GM12891 (cell line): ENCODE measurements around the gene MRPL21.
"Not testable (repeated sequence)": the region's sequence is repeated elsewhere in the genome, so short reads cannot be mapped to it uniquely, and the experiment has no call there.

ENCODE experiments used
- DNase-seq: peaks from one replicate; pipeline ENCODE4 v3.0.0; 2011; ENCODE audit warnings: low spot score; ENCODE audit not compliant: insufficient read length
- FAIRE-seq: peaks from 2 replicates; lab custom pipeline; 2011; peaks lifted over from hg19 to GRCh38; lab: Jason Lieb, UNC
- PAX5 ChIP-seq: IDR thresholded peaks from 2 replicates; pipeline ENCODE4 v1.6.1; 2011; ENCODE audit warnings: low read length, moderate library complexity, mild to moderate bottlenecking; ENCODE audit not compliant: insufficient read depth, severe bottlenecking
- POLR2A ChIP-seq: IDR thresholded peaks from 2 replicates; pipeline ENCODE4 v1.6.1; 2011; ENCODE audit warnings: low read depth, low read length, control low read depth
- POLR2AphosphoS5 ChIP-seq: IDR thresholded peaks from 2 replicates; pipeline ENCODE4 v1.6.1; 2011; ENCODE audit warnings: low read depth, low read length, control low read depth
- POU2F2 ChIP-seq: IDR thresholded peaks from 2 replicates; pipeline ENCODE4 v1.6.1; 2011; ENCODE audit warnings: low read depth, mild to moderate bottlenecking, control low read depth, low read length, moderate library complexity
- SPI1 ChIP-seq: IDR thresholded peaks from 2 replicates; pipeline ENCODE4 v1.6.1; 2011; ENCODE audit warnings: low read depth, low read length, control low read depth
- TAF1 ChIP-seq: IDR thresholded peaks from 2 replicates; pipeline ENCODE4 v1.6.1; 2011; ENCODE audit warnings: low read depth, low read length, control low read depth

Gene MRPL21

GRCh38 chr11:68868221-68868835 is 35.3 kb downstream of the MRPL21 start:
- DNase-seq: no peak

DNA sequence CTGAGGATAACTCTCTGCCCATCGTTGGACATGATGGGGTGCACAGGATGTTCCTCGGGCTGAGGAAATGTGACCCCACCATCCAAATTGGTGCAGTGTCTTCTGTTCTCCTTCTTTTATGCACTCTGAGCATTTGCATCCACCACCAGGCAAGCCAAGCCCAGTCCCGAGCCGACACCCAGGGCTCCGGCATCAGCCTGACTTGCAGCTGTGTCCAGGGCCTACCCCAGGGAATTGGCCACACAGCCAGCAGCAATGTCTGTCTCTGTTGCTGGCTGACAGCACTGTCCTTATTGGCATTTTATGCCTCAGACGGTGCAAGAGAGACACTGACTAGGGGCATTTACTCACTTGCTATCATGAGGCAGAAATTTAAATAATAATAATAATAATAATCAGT is 36.6 kb downstream of the MRPL21 start:
- DNase-seq (no peak), FAIRE-seq (no peak)
- TF ChIP-seq POU2F2 (no peak), SPI1 (no peak), PAX5 (no peak), POLR2A (no peak), POLR2AphosphoS5 (no peak), TAF1 (no peak)

More at GRCh38 chr11:68868221-68868835, 35.3 kb downstream of the MRPL21 start:
- TF ChIP-seq POLR2AphosphoS5 (no peak), POU2F2 (no peak), TAF1 (no peak), PAX5 (no peak), SPI1 (no peak), POLR2A (no peak)
- FAIRE-seq: no peak

DNA sequence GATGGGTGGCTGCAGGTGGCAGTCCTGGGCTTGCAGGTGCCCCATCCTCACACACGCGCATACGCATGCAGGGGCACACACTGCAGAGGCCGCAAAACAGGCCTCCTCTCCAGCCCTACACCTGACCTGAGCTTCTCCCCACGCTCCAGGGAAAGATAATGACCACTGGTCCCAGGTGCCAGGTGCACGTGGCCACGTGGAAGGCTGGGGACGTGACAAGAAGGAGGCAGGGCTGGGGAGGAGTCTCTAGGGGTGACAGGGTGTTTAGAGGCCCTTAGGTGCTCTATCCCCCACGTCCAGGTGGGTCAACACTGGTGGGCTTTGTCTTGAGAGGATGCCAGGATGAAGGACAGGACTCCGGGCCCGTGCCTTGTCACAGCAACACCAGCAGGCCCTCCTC is 38.4 kb downstream of the MRPL21 start:
- DNase-seq (no peak), FAIRE-seq (no peak)
- TF ChIP-seq SPI1: no peak
- TF ChIP-seq TAF1: no peak
- TF ChIP-seq PAX5: no peak
- no peak for TF ChIP-seq POU2F2
- TF ChIP-seq POLR2A: no peak
- no peak for TF ChIP-seq POLR2AphosphoS5

- no peak for FAIRE-seq
- no peak for TF ChIP-seq POU2F2
- TF ChIP-seq PAX5: no peak
- TF ChIP-seq POLR2AphosphoS5: no peak
- no peak for TF ChIP-seq POLR2A
- TF ChIP-seq SPI1: no peak
- TF ChIP-seq TAF1: no peak
- DNase-seq: no peak
Observed at GRCh38 chr11:68863553-68864265, 39.9 kb downstream of the MRPL21 start.

DNA sequence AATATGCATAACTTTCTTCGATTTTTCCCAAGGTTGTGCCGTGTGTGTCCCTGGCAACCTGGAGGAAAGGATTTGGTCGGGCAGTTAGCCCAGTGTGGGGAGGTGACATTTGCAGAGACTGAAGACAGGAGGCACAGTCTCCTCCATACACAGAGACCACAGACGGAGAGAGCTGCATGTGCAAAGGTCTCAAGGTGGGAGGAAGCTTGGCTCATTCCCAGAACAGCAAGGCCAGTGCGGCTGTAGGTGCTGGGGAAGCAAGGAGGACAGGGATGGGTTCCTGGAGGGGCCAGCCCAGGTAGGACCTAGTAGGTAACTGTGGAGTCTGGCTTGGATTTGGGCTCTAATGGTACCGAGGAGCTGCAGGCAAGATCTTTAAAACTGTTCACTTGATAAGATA is 41.2 kb downstream of the MRPL21 start:
- no peak for FAIRE-seq
- TF ChIP-seq SPI1 (no peak), POU2F2 (no peak), POLR2AphosphoS5 (no peak)
- no peak for DNase-seq

- TF ChIP-seq PAX5: no peak
- no peak for TF ChIP-seq TAF1
- TF ChIP-seq POLR2A: no peak
- no peak for TF ChIP-seq POU2F2
- no peak for TF ChIP-seq SPI1
- no peak for TF ChIP-seq POLR2AphosphoS5
- DNase-seq (no peak), FAIRE-seq (no peak)
Observed at GRCh38 chr11:68859123-68859522, 44.5 kb downstream of the MRPL21 start.

- FAIRE-seq: no peak
- TF ChIP-seq PAX5 (no peak), POLR2A (no peak), POLR2AphosphoS5 (no peak), SPI1 (no peak), POU2F2 (no peak), TAF1 (no peak)
- DNase-seq: no peak
Observed at GRCh38 chr11:68857037-68857586, 46.5 kb downstream of the MRPL21 start.

DNA sequence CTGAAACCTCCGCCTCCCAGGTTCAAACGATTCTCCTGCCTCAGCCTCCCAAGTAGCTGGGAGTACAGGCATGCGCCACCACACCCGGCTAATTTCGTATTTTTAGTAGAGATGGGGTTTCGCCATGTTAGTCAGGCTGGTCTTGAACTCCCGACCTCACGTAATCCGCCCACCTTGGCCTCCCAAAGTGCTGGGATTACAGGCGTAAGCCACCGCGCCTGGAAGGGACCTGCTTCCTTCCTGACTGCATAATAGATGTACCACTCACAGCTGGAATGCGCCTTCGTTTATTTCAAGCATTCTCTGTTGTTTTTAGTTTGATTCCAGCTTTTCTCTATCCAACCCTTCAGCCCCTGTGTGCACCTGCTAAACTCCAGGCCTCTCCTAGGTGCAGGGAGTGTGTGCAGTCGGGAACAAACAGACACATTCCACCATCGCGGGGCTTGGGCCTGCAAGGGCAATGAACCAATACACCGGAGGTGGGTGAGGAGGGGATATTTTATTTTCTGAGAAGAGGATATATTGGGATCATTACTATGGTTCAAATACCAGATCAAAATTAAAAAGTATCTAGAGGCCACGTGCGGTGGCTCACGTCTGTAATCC is 47.1 kb downstream of the MRPL21 start:
- not testable (repeated sequence) for DNase-seq, FAIRE-seq

- DNase-seq: no peak
- FAIRE-seq: no peak
- TF ChIP-seq POU2F2 (no peak), POLR2AphosphoS5 (no peak), PAX5 (no peak), SPI1 (no peak), TAF1 (no peak), POLR2A (no peak)
Observed at GRCh38 chr11:68855205-68855981, 48.2 kb downstream of the MRPL21 start.
